DLD1 (cell line): Measurements from ENCODE around the gene DCAF6.
"Not testable (repeated sequence)": the region's sequence is repeated elsewhere in the genome, so short reads cannot be mapped to it uniquely, and the experiment has no call there.

ENCODE experiments used
- in situ Hi-C: cut with HindIII; loops from 2 replicates; pipeline ENCODE4 v1.10.0; 2017; ENCODE audit warnings: low sequenced_read_pairs

DCAF6 gene

GRCh38 chr1:168009322-168009721 lies 72.8 kb downstream of the DCAF6 start:
- in situ Hi-C loops = no loop called here

- in situ Hi-C loops = no loop called here
Measured at GRCh38 chr1:168019407-168019806, 82.9 kb downstream of the DCAF6 start.

GRCh38 chr1:168031198-168031597 lies 94.7 kb downstream of the DCAF6 start:
- in situ Hi-C loops = no loop called here

- in situ Hi-C loops = no loop called here
Measured at GRCh38 chr1:168031627-168032026, 95.1 kb downstream of the DCAF6 start.

- in situ Hi-C loops = no loop called here
Measured at GRCh38 chr1:168032029-168032428, 95.5 kb downstream of the DCAF6 start.

- in situ Hi-C loops = no loop called here
Measured at GRCh38 chr1:168035345-168035744, 98.9 kb downstream of the DCAF6 start.

- in situ Hi-C loops = no loop called here
Measured at GRCh38 chr1:168042362-168042761, 105.9 kb downstream of the DCAF6 start.

- in situ Hi-C loops = no loop called here
Measured at GRCh38 chr1:168045311-168045710, 108.8 kb downstream of the DCAF6 start.

GRCh38 chr1:168050307-168050706 lies 113.8 kb downstream of the DCAF6 start:
- in situ Hi-C loops = no loop called here

- in situ Hi-C loops = no loop called here
Measured at GRCh38 chr1:168050880-168051279, 114.4 kb downstream of the DCAF6 start.

GRCh38 chr1:168053681-168054080 lies 117.2 kb downstream of the DCAF6 start:
- in situ Hi-C loops = no loop called here

GRCh38 chr1:168054117-168054516 lies 117.6 kb downstream of the DCAF6 start:
- in situ Hi-C loops = no loop called here

GRCh38 chr1:168056152-168056551 lies 119.7 kb downstream of the DCAF6 start:
- in situ Hi-C loops = not testable (repeated sequence)

GRCh38 chr1:168057355-168057754 lies 120.9 kb downstream of the DCAF6 start:
- in situ Hi-C loops = no loop called here

GRCh38 chr1:168057921-168058320 lies 121.4 kb downstream of the DCAF6 start:
- in situ Hi-C loops = no loop called here

- in situ Hi-C loops = no loop called here
Measured at GRCh38 chr1:168064216-168064615, 127.7 kb downstream of the DCAF6 start.

GRCh38 chr1:168065506-168065905 lies 129.0 kb downstream of the DCAF6 start:
- in situ Hi-C loops = no loop called here

- in situ Hi-C loops = no loop called here
Measured at GRCh38 chr1:168069384-168069783, 132.9 kb downstream of the DCAF6 start.

- in situ Hi-C loops = no loop called here
Measured at GRCh38 chr1:168079761-168080160, 143.3 kb downstream of the DCAF6 start.

- in situ Hi-C loops = no loop called here
Measured at GRCh38 chr1:168081373-168082007, 145.0 kb downstream of the DCAF6 start.

GRCh38 chr1:168082008-168082876 lies 145.8 kb downstream of the DCAF6 start:
- in situ Hi-C loops = no loop called here
